ENCODE measurements around the gene WHAMM. TPM values are rescaled to one million over a fixed set of nuclear protein-coding genes. Genes with fewer than 3 reads are reported as not detected.

The WHAMM gene
- total RNA-seq, 2 donors from 2014 or later, result 6.0 to 9.2 TPM

GRCh38 chr15:82767163-82767829 lies 42.1 kb upstream of the WHAMM start:
- no peak overlapping the region for H3K4me3 ChIP-seq
- TF ChIP-seq CTCF (IDR thresholded peaks at IDR 0.05) (no peak), POLR2A (IDR thresholded peaks at IDR 0.05) (no peak)
- H3K27me3 ChIP-seq, result no peaks in the 10 kb centered on the region
- H3K9me3 ChIP-seq, result no peaks in the 10 kb centered on the region
- DNase-seq (no peak), ATAC-seq (no peak)
- H3K4me1 ChIP-seq, result no peaks in the 10 kb centered on the region
- H3K36me3 ChIP-seq (replicated peaks in 1 of 2; ENCODE audit: insufficient read depth in 1 of 2, low read depth in 2 of 2), result no peaks in the 10 kb centered on the region
- intact Hi-C loops (cut with DNase I), result no loop called here
- no peak overlapping the region for H3K27ac ChIP-seq
- WGBS, 2 donors, result 73 to 81% methylated on average over 2 of the region's 2 CpGs

- no peaks in the 10 kb centered on the region for H3K4me1 ChIP-seq
- H3K4me3 ChIP-seq, result no peak overlapping the region
- 59 to 65% methylated on average over 4 of the region's 4 CpGs for WGBS, 2 donors
- DNase-seq, result no peak
- intact Hi-C loops (cut with DNase I), result no loop called here
- TF ChIP-seq CTCF (IDR thresholded peaks at IDR 0.05), result no peak
- TF ChIP-seq POLR2A (IDR thresholded peaks at IDR 0.05), result no peak
- no peaks in the 10 kb centered on the region for H3K27me3 ChIP-seq
- no peaks in the 10 kb centered on the region for H3K36me3 ChIP-seq (replicated peaks in 1 of 2; ENCODE audit: insufficient read depth in 1 of 2, low read depth in 2 of 2)
- ATAC-seq, result no peak
- H3K9me3 ChIP-seq, result no peaks in the 10 kb centered on the region
- H3K27ac ChIP-seq, result no peak overlapping the region
These were observed 40.9 kb upstream of the WHAMM start for GRCh38 chr15:82768414-82769054.

- Histone ChIP-seq H3K36me3 (replicated peaks in 1 of 2; ENCODE audit: insufficient read depth in 1 of 2, low read depth in 2 of 2) (no peaks in the 10 kb centered on the region), H3K27me3 (no peaks in the 10 kb centered on the region), H3K4me3 (no peak overlapping the region), H3K4me1 (no peaks in the 10 kb centered on the region), H3K27ac (no peak overlapping the region), H3K9me3 (no peaks in the 10 kb centered on the region)
- TF ChIP-seq CTCF (IDR thresholded peaks at IDR 0.05) (no peak), POLR2A (IDR thresholded peaks at IDR 0.05) (no peak)
- intact Hi-C loops (cut with DNase I), result no loop called here
- WGBS, 2 donors, result 79 to 87% methylated on average over 8 to 12 of the region's 12 CpGs
- DNase-seq (no peak), ATAC-seq (no peak)
These were observed 37.4 kb upstream of the WHAMM start for GRCh38 chr15:82771789-82772607.

- no peaks in the 10 kb centered on the region for H3K36me3 ChIP-seq (replicated peaks in 1 of 2; ENCODE audit: insufficient read depth in 1 of 2, low read depth in 2 of 2)
- TF ChIP-seq CTCF (IDR thresholded peaks at IDR 0.05) (no peak), POLR2A (IDR thresholded peaks at IDR 0.05) (no peak)
- no peaks in the 10 kb centered on the region for H3K27me3 ChIP-seq
- 65 to 95% methylated on average over 7 of the region's 7 CpGs for WGBS, 2 donors
- ATAC-seq (no peak), DNase-seq (no peak)
- H3K4me3 ChIP-seq, result no peak overlapping the region
- intact Hi-C loops (cut with DNase I), result no loop called here
- H3K9me3 ChIP-seq, result no peaks in the 10 kb centered on the region
- no peaks in the 10 kb centered on the region for H3K4me1 ChIP-seq
- no peak overlapping the region for H3K27ac ChIP-seq
These were observed 34.9 kb upstream of the WHAMM start for GRCh38 chr15:82774496-82774895.
